HG03354 (cell line): Measurements from ENCODE around the gene PLPP3.
A peak's percentile ranks its signal among the peaks of the same experiment; 100 is the strongest.

Experiments
- ATAC-seq: cut with Tn5 transposase; IDR thresholded peaks from one replicate; pipeline ENCODE4 v1.9.1; 2021; ENCODE audit warnings: mild to moderate bottlenecking; ENCODE audit not compliant: unreplicated experiment, poor library complexity, severe bottlenecking

PLPP3 gene

GRCh38 chr1:56577406-56578137, 1.8 kb downstream of the PLPP3 start:
- no peak for ATAC-seq

GRCh38 chr1:56576880-56577405, 2.4 kb downstream of the PLPP3 start:
- no peak for ATAC-seq

- ATAC-seq, result no peak
These were observed 3.5 kb downstream of the PLPP3 start for GRCh38 chr1:56575865-56576264.

- no peak for ATAC-seq
These were observed 4.6 kb downstream of the PLPP3 start for GRCh38 chr1:56574794-56575193.

GRCh38 chr1:56573311-56573710, 6.1 kb downstream of the PLPP3 start:
- ATAC-seq, result no peak

GRCh38 chr1:56572334-56573050, 6.9 kb downstream of the PLPP3 start:
- no peak for ATAC-seq

GRCh38 chr1:56571448-56571847, 7.9 kb downstream of the PLPP3 start:
- no peak for ATAC-seq

GRCh38 chr1:56570924-56571372, 8.4 kb downstream of the PLPP3 start:
- no peak for ATAC-seq

- no peak for ATAC-seq
These were observed 9.7 kb downstream of the PLPP3 start for GRCh38 chr1:56569661-56570060.

- no peak for ATAC-seq
These were observed 12.4 kb downstream of the PLPP3 start for GRCh38 chr1:56566994-56567393.

- ATAC-seq, result no peak
These were observed 13.2 kb downstream of the PLPP3 start for GRCh38 chr1:56566061-56566744.

- ATAC-seq, result no peak
These were observed 14.7 kb downstream of the PLPP3 start for GRCh38 chr1:56564615-56565014.

GRCh38 chr1:56563568-56563967, 15.8 kb downstream of the PLPP3 start:
- ATAC-seq, result no peak

- no peak for ATAC-seq
These were observed 16.4 kb downstream of the PLPP3 start for GRCh38 chr1:56562891-56563452.

- peak; percentile 58 for ATAC-seq
These were observed 17.9 kb downstream of the PLPP3 start for GRCh38 chr1:56561227-56562019.

GRCh38 chr1:56557746-56558145, 21.6 kb downstream of the PLPP3 start:
- no peak for ATAC-seq

- ATAC-seq, result no peak
These were observed 23.9 kb downstream of the PLPP3 start for GRCh38 chr1:56555448-56555847.

- ATAC-seq, result no peak
These were observed 26.3 kb downstream of the PLPP3 start for GRCh38 chr1:56553046-56553445.

GRCh38 chr1:56552349-56552748, 27.0 kb downstream of the PLPP3 start:
- ATAC-seq, result no peak
